ENCODE measurements around the gene HPS4. TPM values are rescaled to one million over a fixed set of nuclear protein-coding genes. Genes with fewer than 3 reads are reported as not detected.

The HPS4 gene
- total RNA-seq, 2 experiments from 2014 or later = 77.4 to 89.6 TPM

DNA sequence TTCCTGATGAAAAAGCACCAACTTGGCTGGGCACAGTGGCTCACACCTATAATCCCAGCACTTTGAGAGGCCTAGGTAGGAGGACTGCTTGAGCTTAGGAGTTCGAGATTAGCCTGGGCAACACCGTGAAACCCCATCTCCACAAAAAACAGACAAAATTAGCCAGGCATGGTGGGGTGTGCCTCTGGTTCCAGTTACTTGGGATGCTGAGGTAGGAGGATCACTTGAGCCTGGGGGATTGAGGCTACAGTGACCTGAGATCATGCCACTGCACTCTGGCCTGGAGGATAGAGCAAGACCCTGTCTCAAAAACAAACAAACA, 3.0 kb downstream of the HPS4 start:
- Histone ChIP-seq H3K79me2 (ENCODE audit: insufficient read depth, low read depth, low read length) (peaks cover 94% of the 10 kb centered on the region), H3K9me2 (ENCODE audit: insufficient read depth, low read length) (no peaks in the 10 kb centered on the region), H2AFZ (ENCODE audit: low read length) (no peak overlapping the region; the same call in 1 of the 2 replicates), H3K27ac (ENCODE audit: low read depth, low read length, poor library complexity, severe bottlenecking) (peak overlapping the region; percentile 95), H3K4me1 (ENCODE audit: insufficient read depth, low read length, poor library complexity, severe bottlenecking) (peaks cover 80% of the 10 kb centered on the region), H3K4me2 (ENCODE audit: low read length) (peak overlapping the region; percentile 85), H4K20me1 (ENCODE audit: insufficient read depth, low read length) (peaks cover 7% of the 10 kb centered on the region; the same call in 1 of the 2 replicates), H3K36me3 (ENCODE audit: insufficient read depth, low read length) (peaks cover 36% of the 10 kb centered on the region), H3K9me3 (ENCODE audit: low read length) (no peaks in the 10 kb centered on the region), H3K4me3 (ENCODE audit: low read depth, low read length, poor library complexity, severe bottlenecking) (peak overlapping the region; percentile 86)
- CTCF ChIA-PET (ENCODE audit: unreplicated experiment) = no interaction called here
- intact Hi-C loops (cut with micrococcal nuclease; ENCODE audit: unreplicated experiment) = loop anchor here (2.0 kb wide), 1 partner anchor 192 kb away; no protein-coding TSS in a partner anchor
- no TSS peak for BruUV-seq (replicated peaks)
- POLR2A ChIA-PET = interaction anchor here (1.7 to 6.0 kb wide), 4 partner anchors 54 to 193 kb away, joined by 8 to 34 read pairs (median 16); no protein-coding TSS in a partner anchor
- no peak for DNase-seq (ENCODE audit: low spot score)
- no peak for TF ChIP-seq EZH2phosphoT487 (IDR thresholded peaks at IDR 0.05; ENCODE audit: borderline replicate concordance, low read depth, low read length)

DNA sequence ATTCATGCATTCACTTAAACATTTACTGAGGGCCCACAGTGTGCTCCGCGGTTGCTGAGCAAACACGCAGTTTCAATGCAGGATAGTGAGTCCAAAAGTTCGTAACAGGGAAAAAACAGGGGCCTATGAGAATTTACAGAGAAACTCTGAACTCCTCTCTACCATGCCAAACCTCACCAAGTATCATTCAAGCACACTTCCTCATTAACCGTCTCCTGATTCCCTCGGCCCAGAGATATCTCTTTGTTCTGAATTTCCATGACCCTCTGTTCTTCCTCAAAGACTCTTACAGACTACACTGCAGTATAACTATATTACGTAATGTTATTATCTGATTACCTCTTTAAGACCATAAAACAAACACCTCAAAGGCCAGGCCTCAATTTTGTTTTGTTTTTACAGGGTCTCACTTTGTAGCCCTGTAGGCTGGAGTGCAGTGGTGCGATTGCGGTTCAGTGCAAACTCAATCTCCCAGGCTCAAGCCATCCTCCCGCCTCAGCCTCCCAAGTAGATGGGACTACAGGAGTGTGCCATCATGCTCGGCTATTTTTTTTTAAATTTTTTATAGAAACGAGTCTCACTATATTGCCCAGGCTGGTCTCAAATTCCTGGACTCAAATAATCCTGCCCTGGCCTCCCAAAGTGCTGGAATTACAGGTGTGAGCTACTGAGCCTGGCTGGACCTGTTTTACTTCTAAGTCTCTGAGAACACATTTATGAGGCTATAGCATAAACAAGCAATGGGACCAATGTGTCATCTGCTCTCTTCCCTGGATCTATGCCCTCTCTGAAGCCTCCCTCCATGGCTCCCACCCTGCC, 3.6 kb downstream of the HPS4 start:
- peaks cover 76% of the 10 kb centered on the region for H3K4me1 ChIP-seq (ENCODE audit: insufficient read depth, low read length, poor library complexity, severe bottlenecking)
- POLR2A ChIA-PET = interaction anchor here (0.9 to 6.0 kb wide), 6 partner anchors 35 to 193 kb away, joined by 3 to 34 read pairs (median 8); no protein-coding TSS in a partner anchor

More for the DNA sequence above, 3.6 kb downstream of the HPS4 start:
- Histone ChIP-seq H3K9me3 (ENCODE audit: low read length) (no peaks in the 10 kb centered on the region), H3K36me3 (ENCODE audit: insufficient read depth, low read length) (peaks cover 39% of the 10 kb centered on the region), H3K9me2 (ENCODE audit: insufficient read depth, low read length) (no peaks in the 10 kb centered on the region), H3K79me2 (ENCODE audit: insufficient read depth, low read depth, low read length) (peaks cover 91% of the 10 kb centered on the region), H3K27ac (ENCODE audit: low read depth, low read length, poor library complexity, severe bottlenecking) (peak overlapping the region; percentile 95), H3K4me3 (ENCODE audit: low read depth, low read length, poor library complexity, severe bottlenecking) (peak overlapping the region; percentile 86), H4K20me1 (ENCODE audit: insufficient read depth, low read length) (0 out of 2 replicates have a peak, but pooled peaks cover 1% of the 10 kb centered on the region), H3K4me2 (ENCODE audit: low read length) (peak overlapping the region; percentile 85), H2AFZ (ENCODE audit: low read length) (peak overlapping the region; percentile 21; the same call in 1 of the 2 replicates)
- DNase-seq (ENCODE audit: low spot score) = peak; percentile 62
- no TSS peak for BruUV-seq (replicated peaks)
- TF ChIP-seq, protein P1, sequence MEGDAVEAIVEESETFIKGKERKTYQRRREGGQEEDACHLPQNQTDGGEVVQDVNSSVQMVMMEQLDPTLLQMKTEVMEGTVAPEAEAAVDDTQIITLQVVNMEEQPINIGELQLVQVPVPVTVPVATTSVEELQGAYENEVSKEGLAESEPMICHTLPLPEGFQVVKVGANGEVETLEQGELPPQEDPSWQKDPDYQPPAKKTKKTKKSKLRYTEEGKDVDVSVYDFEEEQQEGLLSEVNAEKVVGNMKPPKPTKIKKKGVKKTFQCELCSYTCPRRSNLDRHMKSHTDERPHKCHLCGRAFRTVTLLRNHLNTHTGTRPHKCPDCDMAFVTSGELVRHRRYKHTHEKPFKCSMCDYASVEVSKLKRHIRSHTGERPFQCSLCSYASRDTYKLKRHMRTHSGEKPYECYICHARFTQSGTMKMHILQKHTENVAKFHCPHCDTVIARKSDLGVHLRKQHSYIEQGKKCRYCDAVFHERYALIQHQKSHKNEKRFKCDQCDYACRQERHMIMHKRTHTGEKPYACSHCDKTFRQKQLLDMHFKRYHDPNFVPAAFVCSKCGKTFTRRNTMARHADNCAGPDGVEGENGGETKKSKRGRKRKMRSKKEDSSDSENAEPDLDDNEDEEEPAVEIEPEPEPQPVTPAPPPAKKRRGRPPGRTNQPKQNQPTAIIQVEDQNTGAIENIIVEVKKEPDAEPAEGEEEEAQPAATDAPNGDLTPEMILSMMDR (conservative IDR thresholded peaks at IDR 0.05; ENCODE audit: low read length) = no peak
- no peak for TF ChIP-seq EZH2phosphoT487 (IDR thresholded peaks at IDR 0.05; ENCODE audit: borderline replicate concordance, low read depth, low read length)
- intact Hi-C loops (cut with micrococcal nuclease; ENCODE audit: unreplicated experiment) = loop anchor here (2.0 kb wide), 1 partner anchor 193 kb away; no protein-coding TSS in a partner anchor
- CTCF ChIA-PET (ENCODE audit: unreplicated experiment) = interaction anchor here (0.8 kb wide), 1 partner anchor 194 kb away, joined by 3 read pairs; no protein-coding TSS in a partner anchor
